HG03135 (cell line): ENCODE measurements around the gene MCOLN2.
A peak's percentile ranks its signal among the peaks of the same experiment; 100 is the strongest.
"Not testable (repeated sequence)": the region's sequence is repeated elsewhere in the genome, so short reads cannot be mapped to it uniquely, and the experiment has no call there.

ENCODE experiments used
- ATAC-seq: cut with Tn5 transposase; IDR thresholded peaks from one replicate; pipeline ENCODE4 v1.9.1; 2021; ENCODE audit warnings: mild to moderate bottlenecking, moderate library complexity; ENCODE audit not compliant: unreplicated experiment

The MCOLN2 gene

DNA sequence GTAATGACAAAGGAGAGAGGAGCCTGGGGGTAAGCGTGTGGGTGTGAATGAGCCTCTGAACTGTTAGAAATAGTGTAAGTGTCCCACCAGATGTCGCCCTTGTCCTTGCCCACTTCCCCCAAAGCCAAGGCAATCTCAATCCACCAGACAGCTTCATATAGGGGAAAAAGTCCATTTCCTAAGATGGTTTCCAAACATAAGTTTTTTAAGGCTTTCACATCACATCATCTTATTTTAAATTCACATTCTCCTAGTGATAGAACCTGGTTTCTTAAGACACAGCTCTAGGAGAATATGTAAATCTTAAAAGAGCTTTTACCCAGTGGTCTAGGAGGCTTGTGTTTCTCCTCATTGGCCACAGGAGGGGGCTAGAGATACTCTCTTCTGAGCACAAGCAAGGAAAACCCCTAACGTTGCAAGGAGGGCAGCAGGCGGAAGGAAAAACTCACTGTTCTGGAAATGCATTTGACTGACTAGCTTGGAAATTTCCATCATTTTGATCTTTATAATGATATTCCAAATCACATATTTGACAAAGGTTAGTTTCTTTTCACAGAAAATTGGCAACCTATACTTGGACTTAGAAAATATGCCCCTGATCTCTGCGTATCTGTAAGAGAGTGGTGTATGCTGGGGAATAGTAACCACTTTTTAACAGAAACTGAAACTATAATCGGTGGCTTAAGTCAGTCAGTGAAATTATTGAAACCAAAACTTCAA, 52.0 kb downstream of the MCOLN2 start:
- peak; percentile 87 for ATAC-seq

DNA sequence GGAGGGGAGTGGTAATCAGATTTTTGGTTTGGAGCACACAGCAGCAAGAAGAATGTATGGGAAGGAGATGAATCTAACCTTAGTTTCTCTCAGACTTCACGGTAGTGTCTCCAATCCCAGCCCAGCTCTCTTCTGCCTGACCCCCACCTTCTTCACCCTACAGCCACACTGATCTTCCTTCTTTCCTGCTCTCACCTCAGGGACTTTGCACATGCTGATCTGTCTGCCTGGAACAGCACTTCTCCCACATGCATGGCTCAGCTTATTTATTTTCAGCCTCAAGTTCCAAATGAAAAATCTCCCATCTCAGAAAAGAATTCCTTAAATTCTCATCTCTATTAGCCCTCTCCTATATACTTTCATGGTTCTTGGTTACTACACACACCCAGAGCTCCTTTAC, 55.1 kb downstream of the MCOLN2 start:
- no peak for ATAC-seq

DNA sequence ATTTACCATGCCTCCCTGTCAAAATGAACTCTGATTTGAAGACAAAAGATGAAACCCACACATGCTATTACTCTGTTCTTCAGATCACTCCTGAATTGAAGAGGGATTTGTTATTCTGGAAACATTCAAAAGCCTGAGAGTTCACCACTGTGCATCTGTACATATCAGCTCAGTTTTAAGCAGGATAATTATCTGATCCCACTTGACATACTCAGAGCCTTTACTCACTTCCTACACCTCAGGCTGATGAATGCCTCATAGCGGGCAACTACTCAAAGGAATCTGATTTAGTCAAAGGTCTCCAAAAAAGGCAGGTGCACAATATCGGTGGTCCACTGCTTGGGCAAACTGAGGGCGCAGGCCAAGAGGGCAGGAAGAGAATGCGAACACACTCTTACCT, 56.4 kb downstream of the MCOLN2 start:
- no peak for ATAC-seq

DNA sequence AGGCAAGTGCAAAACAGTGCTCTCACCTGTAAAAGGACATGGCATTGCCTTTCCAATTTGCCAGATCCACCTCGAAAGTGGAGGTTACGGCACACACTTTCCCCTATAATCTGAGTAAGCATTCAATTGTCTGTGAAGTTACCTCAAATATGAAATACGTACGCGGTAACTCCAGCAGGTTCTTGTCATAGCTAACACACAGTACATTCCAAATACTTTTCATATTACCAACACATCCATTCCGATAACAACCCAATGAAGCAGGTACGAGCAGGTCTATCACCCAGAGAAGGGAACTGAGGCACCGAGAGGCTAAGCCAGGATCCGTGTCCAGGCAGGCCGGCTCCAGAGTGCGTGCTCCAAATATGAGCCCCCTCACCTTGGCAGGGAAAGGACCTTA, 57.2 kb downstream of the MCOLN2 start:
- ATAC-seq = no peak

DNA sequence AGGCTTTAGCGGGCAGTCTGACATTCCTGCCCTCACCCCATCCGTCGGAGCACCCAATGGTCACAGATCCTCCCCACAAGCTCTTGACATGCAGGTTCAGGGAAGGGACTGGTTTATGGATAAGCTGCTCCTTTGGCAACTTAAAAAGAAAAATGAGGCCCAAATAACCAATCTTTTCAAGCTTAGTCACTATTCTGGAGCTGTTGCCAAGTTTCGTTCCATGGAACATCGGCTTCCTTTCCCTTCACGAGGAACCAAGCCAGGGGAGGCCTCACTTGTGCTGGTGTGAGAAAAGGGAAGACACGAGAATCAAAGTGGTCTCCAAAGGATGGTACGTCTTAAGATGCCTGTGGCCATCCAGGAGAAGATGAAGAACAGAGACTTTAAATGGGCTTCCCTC, 57.8 kb downstream of the MCOLN2 start:
- ATAC-seq = no peak

DNA sequence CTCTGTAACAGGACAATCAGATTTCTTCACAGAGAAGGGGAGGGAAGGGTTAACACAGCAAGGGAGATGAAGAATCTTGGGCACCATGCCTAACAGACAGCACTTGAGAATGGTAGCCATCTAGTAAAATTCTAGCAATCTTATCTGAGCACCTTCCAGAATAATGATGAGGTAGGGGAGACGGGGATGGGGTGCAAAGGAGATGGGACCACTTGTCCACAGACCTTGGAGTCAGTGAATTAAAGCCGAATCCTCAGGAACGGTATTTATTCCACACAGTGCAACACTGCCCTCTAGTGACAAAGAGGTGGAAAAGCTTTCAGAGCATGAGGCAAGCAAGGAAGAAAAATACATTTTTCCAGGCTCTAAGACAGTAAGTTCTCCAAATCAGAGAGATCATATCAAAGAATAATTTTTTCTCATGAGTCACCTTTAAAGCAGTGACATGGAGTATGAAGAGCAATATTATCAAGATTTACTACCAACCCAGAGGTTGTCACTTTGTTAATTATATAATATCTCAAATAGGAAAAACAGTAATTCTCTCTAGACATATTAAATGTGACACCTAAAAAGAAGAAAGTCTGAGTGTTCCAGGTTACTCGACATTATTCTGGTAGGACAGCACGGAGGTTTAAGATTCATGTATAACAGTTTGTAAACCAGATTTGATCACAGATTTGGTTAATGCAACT, 60.6 kb downstream of the MCOLN2 start:
- ATAC-seq = no peak

DNA sequence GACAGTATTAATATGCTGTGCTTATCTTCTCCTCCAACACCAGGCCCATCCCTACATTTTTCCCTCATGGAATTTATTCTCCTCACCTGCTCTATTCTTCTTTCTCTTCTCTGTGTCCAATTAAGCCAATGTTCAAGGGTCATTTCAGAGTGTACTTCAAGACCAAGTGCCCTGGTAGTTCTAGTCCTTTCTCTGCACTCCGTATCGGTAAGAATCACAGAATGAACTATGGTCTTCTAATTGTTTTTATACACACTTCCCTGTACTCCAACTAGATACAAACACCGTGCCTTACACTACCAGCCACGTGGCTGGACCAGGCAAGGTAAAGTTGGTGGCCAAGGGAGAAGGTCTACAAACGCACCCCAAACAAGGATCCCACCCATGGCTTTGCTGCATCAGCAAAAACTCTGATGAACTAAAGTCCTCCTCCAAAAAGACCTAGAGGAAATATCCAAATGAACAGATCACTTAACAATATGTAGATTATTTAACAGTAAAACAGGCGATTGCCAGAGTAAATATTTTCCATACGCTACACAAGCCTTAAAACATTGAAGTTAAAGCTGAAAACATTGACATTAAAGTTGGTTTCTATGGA, 63.8 kb downstream of the MCOLN2 start:
- no peak for ATAC-seq

DNA sequence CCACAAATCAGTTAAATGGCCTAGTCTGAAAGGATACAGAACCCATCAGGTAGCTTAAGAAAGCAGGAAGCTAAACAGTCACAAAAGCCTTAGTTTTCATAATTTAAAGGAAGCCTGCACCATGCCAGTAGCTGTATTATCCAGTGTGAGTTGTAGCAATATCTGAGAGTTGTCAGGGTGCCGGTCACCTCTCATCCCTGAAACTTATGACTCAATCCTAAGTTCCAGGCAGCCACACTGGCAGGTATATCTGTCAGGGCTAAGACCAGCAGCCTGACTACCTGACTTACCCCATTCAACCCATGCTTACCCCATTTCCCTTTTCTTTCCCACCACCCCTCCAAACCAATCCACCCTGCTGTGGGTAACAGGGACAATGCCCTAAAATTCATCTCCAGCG, 66.1 kb downstream of the MCOLN2 start:
- no peak for ATAC-seq

DNA sequence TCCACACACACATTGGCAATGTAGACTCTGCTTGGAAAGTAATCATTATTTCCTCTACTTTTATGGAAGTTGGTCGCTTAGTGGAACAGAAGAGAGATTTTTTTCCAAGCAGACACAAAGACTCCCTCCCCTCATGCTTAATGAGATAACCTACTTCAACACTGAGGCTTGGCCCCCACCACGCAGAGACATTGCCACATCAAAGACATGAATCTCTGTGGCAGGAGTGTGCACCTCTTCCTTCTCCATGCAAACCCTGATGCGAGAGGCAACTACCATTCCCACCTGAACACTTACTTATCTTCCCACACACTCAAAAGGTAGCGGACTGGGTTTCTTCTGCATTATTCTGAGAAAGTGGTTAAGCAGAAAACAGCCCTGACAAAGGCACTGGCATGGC, 66.6 kb downstream of the MCOLN2 start:
- no peak for ATAC-seq

DNA sequence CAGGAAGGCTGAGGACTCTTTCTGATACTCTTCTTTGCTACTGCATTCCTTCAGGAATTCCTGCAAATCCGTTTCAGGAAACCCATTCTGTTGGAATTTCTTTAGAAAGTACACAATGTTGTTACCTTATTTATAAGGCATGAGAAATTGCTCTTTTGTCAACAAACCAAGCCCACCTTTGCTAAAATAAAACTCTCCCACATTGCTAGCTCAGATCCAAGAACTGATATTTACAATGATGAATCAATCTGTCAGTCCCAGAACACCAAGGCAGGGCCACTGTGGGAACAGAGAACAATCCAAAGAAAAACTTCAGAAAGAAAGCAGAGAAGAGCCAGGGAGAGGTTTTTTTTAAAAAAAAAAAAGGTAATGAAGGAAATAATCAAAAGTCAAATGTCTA, 67.3 kb downstream of the MCOLN2 start:
- ATAC-seq = no peak

DNA sequence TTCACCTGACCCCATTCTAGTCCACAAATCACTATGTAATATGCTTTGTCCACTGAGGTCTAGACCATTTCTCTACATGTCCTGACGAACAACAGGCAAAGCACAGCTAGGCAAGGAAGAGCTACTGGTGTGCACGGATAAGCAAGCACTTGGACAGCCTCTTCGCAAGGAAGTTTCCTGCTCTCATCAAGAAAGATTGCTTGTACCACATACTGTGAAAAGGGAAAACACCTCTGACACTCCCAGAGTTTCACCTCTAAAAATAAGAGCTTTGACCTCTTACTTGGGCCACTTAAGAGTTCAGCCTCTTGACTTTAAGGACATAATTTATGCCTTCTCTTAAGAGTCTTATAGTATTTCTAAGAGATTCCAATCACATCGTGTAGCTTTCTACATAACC, 67.9 kb downstream of the MCOLN2 start:
- no peak for ATAC-seq

DNA sequence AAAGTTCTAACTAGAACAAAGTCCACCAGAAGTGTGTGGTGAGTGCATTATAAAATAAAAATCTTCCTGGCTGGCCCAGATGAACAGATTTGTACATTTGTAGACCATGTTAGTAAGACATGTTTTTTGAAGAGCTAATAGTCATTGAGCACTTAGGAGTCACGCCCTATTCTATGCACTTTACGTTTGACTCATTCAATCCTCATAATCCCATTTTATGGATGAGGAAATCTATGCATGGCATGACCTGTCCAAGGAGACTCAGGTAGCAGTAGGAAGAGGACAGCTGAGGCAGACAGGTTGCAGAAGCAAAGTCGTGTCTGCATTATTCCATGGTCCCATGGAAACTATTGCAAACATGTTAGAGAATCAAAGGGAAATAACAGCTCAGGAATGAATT, 73.6 kb downstream of the MCOLN2 start:
- ATAC-seq = no peak

DNA sequence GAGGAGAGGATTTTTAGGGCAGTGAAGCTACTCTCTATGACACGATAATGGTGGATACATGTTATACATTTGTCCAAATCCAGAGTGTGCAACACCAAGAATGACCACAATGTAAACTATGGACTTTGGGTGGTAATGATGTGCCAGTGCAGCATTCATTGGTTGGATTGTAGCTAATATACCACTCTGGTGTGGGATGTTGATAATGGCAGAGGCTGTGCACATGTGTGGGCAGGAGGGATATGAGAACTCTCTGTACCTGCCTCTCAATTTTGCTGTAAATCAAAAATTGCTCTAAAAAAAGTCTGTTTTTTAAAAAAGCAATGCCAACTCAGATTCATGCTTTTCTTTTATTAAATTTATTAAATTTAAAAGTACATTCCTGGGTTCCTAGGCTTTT, 76.8 kb downstream of the MCOLN2 start:
- ATAC-seq = no peak

DNA sequence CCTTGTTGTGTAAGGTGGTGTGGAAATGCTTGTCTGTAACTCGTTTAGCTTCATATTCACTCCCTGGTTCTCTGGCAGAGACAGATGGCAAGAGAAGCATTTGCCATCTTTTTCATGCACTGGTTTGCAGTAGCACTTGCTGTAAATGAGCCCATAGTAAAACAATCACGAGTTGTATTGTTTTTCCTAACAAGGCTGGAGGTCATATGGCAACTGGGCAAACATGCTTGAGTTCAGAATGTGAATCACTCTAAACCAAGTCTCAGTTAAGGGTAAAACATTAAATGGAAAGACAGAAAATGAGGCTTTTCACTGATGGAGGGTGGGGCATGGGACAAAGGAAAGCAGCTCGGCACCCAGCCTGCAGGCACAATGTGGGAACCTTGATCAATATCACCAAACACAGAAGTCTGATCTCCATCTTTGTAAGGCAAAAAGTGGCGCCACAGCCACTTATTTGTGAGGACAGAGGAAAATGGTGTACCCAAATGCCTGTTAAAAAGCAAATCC, 77.4 kb downstream of the MCOLN2 start:
- no peak for ATAC-seq

DNA sequence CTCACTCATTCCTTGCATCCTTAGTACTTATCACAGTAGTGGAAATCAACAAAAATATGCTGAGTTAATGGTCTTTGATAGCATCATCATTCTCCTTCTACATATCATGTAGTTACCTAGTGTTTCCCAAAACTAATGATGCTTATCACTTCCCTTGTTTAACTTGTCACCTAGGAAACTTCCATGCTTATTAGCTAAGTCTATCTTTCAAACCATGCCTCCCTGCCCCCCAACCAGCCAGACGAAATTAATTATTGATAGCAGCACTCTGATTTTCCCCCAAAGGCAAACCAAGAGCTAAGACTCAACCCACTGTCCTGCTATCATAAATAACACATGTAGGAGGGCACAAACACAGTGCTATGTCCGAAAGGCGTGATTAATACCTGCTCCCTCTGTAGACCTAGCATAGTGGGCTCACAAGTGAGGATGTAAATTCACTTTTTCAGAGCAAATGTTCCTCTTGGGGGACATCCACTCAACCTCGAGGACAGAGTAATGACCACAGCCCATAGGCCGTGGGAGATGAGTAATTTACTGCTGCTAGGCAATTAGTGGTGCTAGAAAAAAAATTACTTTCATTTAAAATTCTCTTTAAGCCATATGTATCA, 78.1 kb downstream of the MCOLN2 start:
- no peak for ATAC-seq

DNA sequence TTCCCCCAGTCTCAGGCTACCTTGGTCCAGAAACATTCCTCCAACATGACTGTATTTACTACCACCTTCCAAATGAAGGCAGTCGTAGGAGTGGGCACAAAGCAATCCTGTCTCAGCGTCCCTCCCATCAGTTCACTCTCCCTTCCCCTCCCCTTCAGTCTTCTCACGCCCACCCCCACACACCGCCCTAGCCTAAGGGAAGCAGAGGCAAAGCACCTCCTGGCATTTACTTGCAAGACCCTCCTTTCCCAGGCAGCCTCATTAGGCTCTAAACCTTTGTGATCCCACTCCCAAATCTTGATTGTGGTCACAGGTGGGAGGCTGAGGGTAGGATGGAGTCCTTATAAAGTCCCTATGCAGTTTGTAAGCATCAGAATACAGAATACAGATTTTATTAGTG, 80.0 kb downstream of the MCOLN2 start:
- ATAC-seq = no peak

DNA sequence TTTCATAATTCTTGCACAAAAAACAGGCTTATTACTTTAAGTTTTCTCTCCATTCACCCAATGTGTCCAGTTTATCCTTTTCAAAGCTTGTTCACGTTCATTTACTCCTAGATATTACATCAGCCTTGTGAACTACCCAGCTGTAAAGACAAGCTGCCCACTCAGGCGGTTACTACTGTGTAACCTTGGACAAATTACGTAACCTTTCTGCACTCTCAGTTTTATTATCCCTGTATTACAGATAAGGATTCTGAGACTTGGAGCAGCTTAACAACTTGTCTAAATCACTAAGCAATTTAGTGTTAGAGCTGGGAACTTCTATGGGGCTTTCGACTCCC, 83.4 kb downstream of the MCOLN2 start:
- no peak for ATAC-seq

DNA sequence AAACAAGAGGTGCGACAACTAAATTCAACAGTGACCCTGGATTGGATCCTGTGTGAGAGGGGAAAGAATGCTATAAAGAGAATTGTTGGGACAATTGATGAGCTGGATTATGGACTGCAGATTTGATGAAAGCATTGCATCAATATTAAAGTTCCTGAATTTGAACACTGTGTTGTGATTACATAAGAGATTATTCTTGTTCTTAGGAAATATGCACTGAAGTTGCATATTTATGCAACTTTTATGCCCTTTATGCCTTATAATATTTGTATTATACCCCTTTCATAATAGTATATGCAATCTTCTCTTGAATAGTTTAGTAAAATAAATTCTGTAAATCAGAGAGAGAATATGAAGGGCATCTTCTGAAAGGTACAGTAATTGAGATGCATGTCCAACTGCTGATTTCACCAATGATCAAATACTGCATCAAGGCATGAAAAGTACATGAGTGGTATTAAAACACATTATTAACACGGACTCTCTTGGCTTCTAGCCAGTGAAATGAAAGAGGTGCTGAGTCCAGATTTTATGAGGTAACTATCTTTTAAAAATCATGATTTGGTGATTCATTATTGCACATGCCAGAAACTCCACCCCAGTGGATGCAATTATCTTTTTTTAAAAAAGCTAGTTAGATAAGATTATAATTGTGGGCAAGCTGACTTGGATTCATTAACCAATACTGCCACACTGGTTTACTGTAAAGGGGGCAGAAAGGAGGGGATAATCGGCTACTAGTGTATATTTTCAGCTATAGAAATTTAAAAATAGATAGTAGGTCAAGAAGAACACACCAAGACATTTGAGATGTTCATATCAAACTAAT, 84.0 kb downstream of the MCOLN2 start:
- no peak for ATAC-seq

DNA sequence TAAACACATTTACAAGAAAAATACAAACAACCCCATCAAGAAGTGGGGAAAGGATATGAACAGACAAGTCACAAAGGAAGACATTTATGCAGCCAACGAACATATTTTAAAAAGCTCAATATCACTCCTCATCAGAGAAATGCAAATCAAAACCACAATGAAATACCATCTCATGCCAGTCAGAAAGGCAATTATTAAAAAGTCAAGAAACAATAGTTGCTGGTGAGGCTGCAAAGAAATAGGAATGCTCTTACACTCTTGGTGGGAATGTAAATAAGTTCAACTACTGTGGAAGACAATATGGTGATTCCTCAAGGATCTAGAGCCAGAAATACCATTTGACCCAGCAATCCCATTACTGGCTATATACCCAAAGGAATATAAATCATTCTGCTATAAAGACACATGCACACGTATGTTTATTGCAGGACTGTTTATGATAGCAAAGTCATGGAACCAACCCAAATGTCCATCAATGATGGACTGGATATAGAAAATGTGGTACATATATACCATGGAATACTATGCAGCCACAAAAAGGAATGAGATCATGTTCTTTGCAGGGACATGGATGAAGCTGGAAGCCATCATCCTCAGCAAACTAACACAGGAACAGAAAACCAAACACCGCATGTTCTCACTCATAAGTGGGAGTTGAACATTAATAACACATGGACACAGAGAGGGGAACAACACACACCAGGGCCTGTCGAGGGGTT, 88.0 kb downstream of the MCOLN2 start:
- not testable (repeated sequence) for ATAC-seq

DNA sequence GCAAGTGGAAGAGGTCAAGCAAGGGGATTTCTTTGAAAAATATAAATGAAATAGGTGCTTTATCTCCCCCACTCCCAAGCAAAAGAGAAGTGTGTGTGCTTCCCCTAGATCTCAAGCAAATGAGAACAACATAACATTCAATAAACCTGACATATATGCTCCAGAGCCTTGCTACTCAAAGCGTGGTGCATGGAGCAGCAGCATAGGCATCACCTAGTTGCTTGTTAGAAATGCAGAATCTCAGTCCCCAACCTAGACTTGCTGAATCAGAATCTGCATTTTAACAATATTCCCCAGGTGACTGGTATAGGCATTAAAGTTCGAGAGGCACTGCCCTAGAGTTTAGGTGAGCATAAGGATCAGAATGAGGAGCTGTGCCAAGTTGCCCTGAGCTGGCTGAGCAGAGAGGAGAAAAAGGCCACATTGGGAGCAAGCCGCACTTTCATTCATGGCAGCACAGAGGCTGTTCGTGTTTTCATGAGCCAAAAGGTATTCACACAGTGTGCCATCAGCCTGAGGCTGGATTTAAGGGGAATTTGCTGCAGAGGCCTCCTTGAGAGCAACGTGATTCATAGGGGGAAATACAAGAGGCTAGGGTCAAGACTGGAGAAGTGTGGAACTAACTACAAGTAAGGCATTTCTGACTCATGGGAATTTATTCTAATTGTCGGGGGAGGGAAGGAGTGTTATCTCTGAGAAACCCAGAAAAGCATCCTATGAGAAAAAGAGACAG, 89.7 kb downstream of the MCOLN2 start:
- no peak for ATAC-seq
